Activated CD4-positive, alpha-beta T cell treated with anti-CD3 and anti-CD28 coated beads, Interleukin-2, amount 10 ng/mL, durations not matched to agents 7 days and 5 days (primary cell): Measurements from ENCODE around the gene C10orf71. TPM values are rescaled to one million over a fixed set of nuclear protein-coding genes. Genes with fewer than 3 reads are reported as not detected.

Experiments used
- CTCF ChIA-PET: fragments of 350-600 bp; sonication (Branson Sonifier 250); formaldehyde crosslinking; loops from one replicate; lab custom pipeline; 2021; ENCODE audit warnings: antibody characterized with exemption; lab: Charles Lee
- POLR2A ChIA-PET: fragments of 350-600 bp; sonication (Branson Sonifier 250); formaldehyde crosslinking; loops from one replicate; lab custom pipeline; 2021; ENCODE audit warnings: antibody characterized with exemption; lab: Charles Lee
- DNase-seq: peaks from one replicate; pipeline ENCODE4 v3.0.0-alpha.2; 2020
- H3K27ac Mint-ChIP-seq: one replicate; pipeline ENCODE4 v1.8.0; 2021; ENCODE audit warnings: mild to moderate bottlenecking, moderate library complexity, mixed read lengths
- H3K27me3 Mint-ChIP-seq: one replicate; pipeline ENCODE4 v1.8.0; 2021; ENCODE audit warnings: mixed read lengths
- H3K36me3 Mint-ChIP-seq: one replicate; pipeline ENCODE4 v1.8.0; 2021; ENCODE audit warnings: low read depth, mixed read lengths
- H3K4me1 Mint-ChIP-seq: one replicate; pipeline ENCODE4 v1.8.0; 2021; ENCODE audit warnings: mixed read lengths
- H3K4me3 Mint-ChIP-seq: one replicate; pipeline ENCODE4 v1.8.0; 2021; ENCODE audit warnings: mild to moderate bottlenecking, moderate library complexity, mixed read lengths
- H3K9me3 Mint-ChIP-seq: one replicate; pipeline ENCODE4 v1.8.0; 2021; ENCODE audit warnings: mixed read lengths
- total RNA-seq, 2 experiments: library from RNA; stranded (reverse); gene quantifications; one replicate each; pipeline ENCODE4 v1.2.3, GENCODE V29; 2021

C10orf71 gene
- total RNA-seq, 2 experiments from 2014 or later: not detected

DNA sequence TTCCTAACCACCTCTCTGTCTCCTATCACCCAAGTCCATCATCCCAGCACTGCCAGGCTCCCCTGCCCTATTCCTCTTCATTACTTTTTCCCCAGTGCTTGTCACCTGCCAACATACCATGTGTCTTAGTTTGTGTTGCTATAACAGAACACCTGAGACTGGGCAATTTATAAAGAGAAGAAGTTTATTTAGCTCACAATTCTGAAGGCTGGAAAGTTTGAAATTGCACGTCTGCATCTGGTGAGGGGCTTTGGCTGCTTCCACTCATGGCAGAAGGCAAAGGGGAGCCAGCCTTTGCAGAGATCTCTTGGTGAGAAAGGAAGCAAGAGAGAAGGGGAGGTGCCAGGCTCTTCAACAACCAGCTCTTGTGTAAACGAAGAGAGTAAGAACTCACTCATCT lies 49.6 kb downstream of the C10orf71 start:
- H3K27me3 Mint-ChIP-seq: peaks cover 11% of the 10 kb centered on the region
- no peak overlapping the region for H3K27ac Mint-ChIP-seq
- no peaks in the 10 kb centered on the region for H3K36me3 Mint-ChIP-seq
- no peaks in the 10 kb centered on the region for H3K4me1 Mint-ChIP-seq
- no peak overlapping the region for H3K4me3 Mint-ChIP-seq
- no peaks in the 10 kb centered on the region for H3K9me3 Mint-ChIP-seq
- DNase-seq: no peak
- ChIA-PET CTCF (no interaction called here), POLR2A (no interaction called here)

DNA sequence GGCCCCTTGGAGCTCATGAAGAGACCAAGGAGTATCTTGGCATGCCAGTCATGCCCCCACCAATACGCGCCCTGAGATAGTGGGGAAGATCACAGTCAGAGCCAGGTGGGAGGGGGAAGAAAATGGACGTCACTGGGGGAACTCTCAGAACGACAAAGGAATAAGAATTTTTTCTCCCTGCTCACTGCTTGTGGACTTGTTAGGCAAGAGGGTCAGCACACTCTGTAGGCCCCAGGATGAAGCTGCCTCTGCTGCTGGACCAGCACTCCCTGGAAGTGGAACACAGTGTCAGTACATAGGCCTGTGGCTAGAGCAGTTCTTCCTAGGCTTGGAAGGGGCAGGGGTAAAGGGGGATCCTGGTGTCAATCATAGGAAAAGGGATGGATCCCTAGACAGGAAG lies 50.4 kb downstream of the C10orf71 start:
- Mint-ChIP-seq H3K27me3 (peaks cover 8% of the 10 kb centered on the region), H3K9me3 (no peaks in the 10 kb centered on the region), H3K4me3 (no peak overlapping the region), H3K4me1 (no peaks in the 10 kb centered on the region), H3K36me3 (no peaks in the 10 kb centered on the region), H3K27ac (no peak overlapping the region)
- POLR2A ChIA-PET: no interaction called here
- no peak for DNase-seq
- CTCF ChIA-PET: no interaction called here

DNA sequence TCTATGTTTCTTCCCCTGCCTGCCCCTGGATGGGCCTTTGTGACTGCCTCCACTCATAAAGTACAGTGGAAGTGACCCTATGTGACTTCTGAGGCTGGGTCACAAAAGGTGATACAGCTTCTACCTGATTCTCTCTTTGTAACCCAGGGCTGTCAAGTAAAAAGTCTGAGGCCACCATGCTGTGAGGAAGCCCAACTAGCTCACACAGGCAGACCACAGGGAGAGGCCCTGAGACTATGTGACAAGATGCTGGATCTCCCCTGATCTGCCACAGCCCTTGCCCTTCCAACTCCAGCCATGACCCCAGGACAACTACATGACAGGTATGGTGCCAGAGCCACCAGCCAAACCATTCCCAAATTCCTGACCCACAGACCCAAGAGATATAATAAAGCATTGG lies 51.2 kb downstream of the C10orf71 start:
- ChIA-PET CTCF (no interaction called here), POLR2A (no interaction called here)
- H3K9me3 Mint-ChIP-seq: no peaks in the 10 kb centered on the region
- DNase-seq: no peak
- peaks cover 6% of the 10 kb centered on the region for H3K27me3 Mint-ChIP-seq
- no peaks in the 10 kb centered on the region for H3K4me1 Mint-ChIP-seq
- no peak overlapping the region for H3K27ac Mint-ChIP-seq
- H3K36me3 Mint-ChIP-seq: no peaks in the 10 kb centered on the region
- H3K4me3 Mint-ChIP-seq: no peak overlapping the region

DNA sequence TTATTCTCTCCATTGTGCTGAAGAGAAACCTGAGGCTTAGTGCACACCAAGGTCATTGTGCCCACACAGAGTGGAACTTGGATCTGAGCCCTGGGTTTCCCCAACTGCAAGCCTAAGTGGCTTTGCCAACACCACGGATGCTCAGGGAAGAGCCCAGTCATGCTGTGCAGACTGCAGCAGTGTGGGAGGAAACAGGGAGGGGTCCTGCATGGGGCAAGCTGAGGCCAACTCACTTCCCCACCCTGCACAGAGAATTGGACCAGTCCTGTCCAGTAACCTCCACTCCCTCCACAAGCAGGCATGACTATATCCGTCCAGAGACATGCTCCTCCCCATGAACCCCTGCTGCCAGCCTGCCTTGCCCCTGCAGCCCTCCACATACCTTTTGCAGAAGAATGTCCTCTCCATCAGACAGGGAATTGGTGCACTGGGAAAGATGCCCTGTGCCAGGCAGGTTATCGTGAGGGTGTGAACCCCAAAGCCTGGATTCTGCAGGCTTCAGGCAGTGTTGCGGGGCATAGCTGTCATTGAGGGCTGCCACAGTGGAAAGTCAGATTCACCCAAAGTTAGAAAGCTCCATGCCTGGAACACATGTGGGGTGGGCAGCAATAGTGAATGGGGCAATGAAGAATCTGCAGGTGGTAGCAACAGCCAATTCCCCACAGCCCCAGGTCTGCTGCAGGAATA lies 52.0 kb downstream of the C10orf71 start:
- ChIA-PET CTCF (no interaction called here), POLR2A (no interaction called here)
- Mint-ChIP-seq H3K27ac (no peak overlapping the region), H3K4me3 (no peak overlapping the region), H3K27me3 (peaks cover 3% of the 10 kb centered on the region), H3K9me3 (no peaks in the 10 kb centered on the region), H3K36me3 (no peaks in the 10 kb centered on the region), H3K4me1 (no peaks in the 10 kb centered on the region)
- DNase-seq: no peak

DNA sequence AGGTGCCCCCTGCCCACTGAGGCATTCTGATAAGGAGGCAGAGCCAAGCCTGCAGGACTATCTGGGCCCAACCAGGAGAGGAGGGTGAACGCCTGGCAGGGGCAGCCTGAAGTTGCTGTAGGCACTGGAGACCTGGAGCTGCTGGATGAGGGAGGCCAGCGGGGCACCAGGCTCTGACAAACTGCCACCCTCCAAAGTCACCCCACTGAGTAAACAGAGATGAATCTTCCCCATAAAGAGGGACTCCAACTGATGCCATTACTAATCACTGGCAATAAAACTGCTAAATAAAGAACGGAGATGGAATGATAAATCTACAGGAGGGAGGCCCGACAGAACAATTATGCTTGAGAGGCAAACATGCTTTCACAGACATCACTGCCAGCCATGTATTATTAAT lies 52.7 kb downstream of the C10orf71 start:
- POLR2A ChIA-PET: no interaction called here
- no peak for DNase-seq
- H3K27ac Mint-ChIP-seq: no peak overlapping the region
- CTCF ChIA-PET: no interaction called here
- H3K9me3 Mint-ChIP-seq: no peaks in the 10 kb centered on the region
- H3K27me3 Mint-ChIP-seq: peaks cover 3% of the 10 kb centered on the region
- H3K36me3 Mint-ChIP-seq: no peaks in the 10 kb centered on the region
- H3K4me1 Mint-ChIP-seq: no peaks in the 10 kb centered on the region
- no peak overlapping the region for H3K4me3 Mint-ChIP-seq

DNA sequence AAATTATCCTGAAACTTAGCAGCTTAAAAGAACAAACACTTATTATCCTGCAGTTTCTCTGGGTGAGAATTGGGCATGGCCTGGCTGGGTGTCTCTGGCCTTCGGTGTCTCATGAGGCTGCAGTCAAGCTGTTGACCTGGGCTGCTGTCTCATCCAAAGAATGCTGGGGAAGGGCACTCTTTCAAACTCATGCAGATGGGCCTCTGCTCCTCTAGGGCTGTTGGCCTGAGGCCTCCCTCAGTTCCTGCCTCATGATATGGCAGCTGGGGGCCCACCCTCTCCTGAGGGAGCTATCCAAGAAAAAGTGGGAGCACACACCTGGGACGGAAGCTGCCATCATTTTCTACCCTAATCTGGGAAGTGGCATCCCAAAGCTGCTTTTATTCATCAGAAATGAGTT lies 53.4 kb downstream of the C10orf71 start:
- Mint-ChIP-seq H3K36me3 (no peaks in the 10 kb centered on the region), H3K27ac (no peak overlapping the region), H3K4me1 (no peaks in the 10 kb centered on the region), H3K4me3 (no peak overlapping the region), H3K9me3 (no peaks in the 10 kb centered on the region), H3K27me3 (no peaks in the 10 kb centered on the region)
- CTCF ChIA-PET: no interaction called here
- POLR2A ChIA-PET: interaction anchor here (0.6 kb wide), 1 partner anchor 44 kb away, joined by 4 read pairs; the partner anchor contains the start of gene DRGX
- no peak for DNase-seq

DNA sequence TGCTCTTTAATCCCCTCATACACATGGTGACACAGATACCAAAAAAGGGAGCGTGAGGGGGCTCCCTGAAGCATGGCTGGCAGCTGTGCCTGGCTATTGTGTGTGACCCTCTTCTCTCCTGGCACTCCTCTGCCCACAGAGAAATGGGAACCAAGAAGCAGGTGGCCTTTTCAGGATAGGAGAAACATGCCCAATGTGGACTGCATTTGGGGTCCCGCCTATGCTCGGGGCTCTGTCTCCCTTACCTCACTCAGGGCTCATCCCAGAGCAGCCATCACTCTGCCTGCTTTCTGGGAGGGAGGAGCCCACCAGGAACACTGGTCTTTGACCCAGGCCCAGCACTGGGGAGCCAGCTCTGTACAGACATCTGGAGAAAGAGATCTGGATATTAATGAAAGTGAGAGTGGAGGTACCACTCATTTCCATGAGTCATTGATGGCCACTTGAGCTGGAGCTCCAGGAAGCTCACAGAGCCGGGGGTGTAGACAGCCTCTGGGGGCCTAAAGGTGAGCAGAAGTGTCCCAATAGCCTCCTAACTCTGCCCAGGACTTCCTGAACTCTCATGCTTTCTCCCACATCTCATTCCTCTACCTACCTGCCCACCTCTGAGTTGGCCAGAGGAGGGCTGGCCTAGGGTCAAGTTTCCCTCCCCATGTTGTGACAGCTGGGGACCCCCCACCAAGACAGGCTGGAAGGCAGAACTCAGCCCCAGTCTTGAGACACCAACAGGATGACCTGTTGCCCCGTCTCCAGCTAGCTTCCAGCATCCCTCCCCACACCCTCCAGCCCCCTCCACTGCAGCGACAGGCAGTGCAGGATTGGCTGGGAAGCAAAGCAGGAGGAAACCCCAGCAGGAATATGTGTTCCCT lies 54.3 kb downstream of the C10orf71 start:
- Mint-ChIP-seq H3K27ac (no peak overlapping the region), H3K36me3 (no peaks in the 10 kb centered on the region), H3K4me1 (no peaks in the 10 kb centered on the region), H3K27me3 (peaks cover 3% of the 10 kb centered on the region), H3K9me3 (no peaks in the 10 kb centered on the region), H3K4me3 (no peak overlapping the region)
- DNase-seq: no peak
- ChIA-PET CTCF (no interaction called here), POLR2A (no interaction called here)

DNA sequence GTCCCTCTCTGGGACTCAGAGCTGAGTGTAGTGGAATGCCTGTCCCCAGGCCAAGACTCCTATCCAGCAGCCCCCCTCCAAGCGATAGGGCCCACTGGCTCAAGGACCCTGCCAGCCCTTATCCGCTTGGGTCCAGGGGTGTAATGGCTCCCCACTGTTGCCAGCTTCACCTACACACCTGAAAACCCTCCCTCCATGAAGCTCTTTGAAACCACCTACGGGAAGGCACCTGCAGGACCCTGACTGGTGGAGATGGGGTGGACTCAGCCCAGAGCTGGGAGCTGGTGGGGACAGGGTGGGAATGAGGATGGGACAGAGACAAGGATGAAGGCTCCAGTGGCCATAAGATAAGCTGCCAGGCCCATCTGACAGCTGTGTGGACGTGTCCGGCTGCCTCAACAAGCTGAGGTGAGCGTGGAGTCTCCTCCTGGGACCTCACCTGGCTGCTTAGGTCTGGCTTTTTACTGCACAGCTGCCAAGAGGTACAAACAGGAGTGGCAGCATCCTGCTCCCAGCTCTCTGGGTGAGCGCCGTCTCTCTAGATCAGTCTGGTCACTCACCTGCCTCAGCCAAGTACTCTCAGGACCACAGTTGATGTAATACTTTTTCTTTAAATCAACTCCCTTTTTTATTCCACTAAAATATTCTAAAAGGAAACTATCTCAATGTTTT lies 55.1 kb downstream of the C10orf71 start:
- Mint-ChIP-seq H3K4me1 (no peaks in the 10 kb centered on the region), H3K36me3 (no peaks in the 10 kb centered on the region), H3K27ac (no peak overlapping the region), H3K9me3 (no peaks in the 10 kb centered on the region), H3K27me3 (peaks cover 3% of the 10 kb centered on the region), H3K4me3 (no peak overlapping the region)
- POLR2A ChIA-PET: no interaction called here
- CTCF ChIA-PET: no interaction called here
- DNase-seq: no peak

DNA sequence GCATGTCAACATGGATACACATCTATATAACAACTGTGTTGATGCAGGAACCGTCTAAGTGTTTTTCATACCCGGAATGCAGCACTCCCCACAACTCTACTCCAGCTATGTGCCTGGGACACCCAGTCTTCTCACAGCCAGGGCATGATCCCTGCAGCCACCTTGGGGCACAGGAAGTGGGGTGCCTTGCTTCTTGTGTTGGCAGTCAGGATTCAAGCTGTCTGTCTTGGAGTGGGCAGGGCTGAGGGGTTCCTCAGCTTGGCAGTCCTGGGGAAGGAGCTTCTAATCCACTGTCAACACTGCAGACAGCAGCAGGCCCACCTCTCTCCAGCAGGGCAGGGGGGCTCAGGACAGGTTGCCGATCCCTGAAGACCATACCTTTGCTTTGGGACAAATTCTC lies 55.6 kb downstream of the C10orf71 start:
- no peak for DNase-seq
- H3K4me1 Mint-ChIP-seq: no peaks in the 10 kb centered on the region
- peaks cover 3% of the 10 kb centered on the region for H3K27me3 Mint-ChIP-seq
- no peak overlapping the region for H3K4me3 Mint-ChIP-seq
- H3K27ac Mint-ChIP-seq: no peak overlapping the region
- no peaks in the 10 kb centered on the region for H3K36me3 Mint-ChIP-seq
- no peaks in the 10 kb centered on the region for H3K9me3 Mint-ChIP-seq
- POLR2A ChIA-PET: no interaction called here
- CTCF ChIA-PET: no interaction called here

DNA sequence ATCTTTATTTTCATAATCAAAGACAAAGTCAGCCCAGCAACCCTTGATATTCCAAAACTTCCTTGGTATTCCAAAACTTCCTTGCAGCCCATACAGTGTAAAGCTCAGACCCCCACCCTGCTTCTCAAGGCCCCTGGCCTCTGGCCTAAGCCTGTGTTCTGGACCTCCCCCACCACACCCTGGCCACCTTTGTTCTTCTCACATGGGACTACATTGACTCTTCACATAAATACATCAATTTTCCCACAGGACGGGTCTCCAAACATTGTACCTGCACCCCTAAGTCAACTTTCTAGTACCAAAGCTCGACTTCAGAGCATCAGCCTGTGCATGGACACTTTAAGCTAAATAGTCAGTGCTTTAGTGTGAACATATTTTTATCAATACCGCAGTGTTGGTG lies 56.3 kb downstream of the C10orf71 start:
- H3K4me3 Mint-ChIP-seq: no peak overlapping the region
- H3K27ac Mint-ChIP-seq: no peak overlapping the region
- peaks cover 3% of the 10 kb centered on the region for H3K27me3 Mint-ChIP-seq
- POLR2A ChIA-PET: no interaction called here
- no peak for DNase-seq
- H3K9me3 Mint-ChIP-seq: no peaks in the 10 kb centered on the region
- no peaks in the 10 kb centered on the region for H3K36me3 Mint-ChIP-seq
- no peaks in the 10 kb centered on the region for H3K4me1 Mint-ChIP-seq
- CTCF ChIA-PET: no interaction called here

DNA sequence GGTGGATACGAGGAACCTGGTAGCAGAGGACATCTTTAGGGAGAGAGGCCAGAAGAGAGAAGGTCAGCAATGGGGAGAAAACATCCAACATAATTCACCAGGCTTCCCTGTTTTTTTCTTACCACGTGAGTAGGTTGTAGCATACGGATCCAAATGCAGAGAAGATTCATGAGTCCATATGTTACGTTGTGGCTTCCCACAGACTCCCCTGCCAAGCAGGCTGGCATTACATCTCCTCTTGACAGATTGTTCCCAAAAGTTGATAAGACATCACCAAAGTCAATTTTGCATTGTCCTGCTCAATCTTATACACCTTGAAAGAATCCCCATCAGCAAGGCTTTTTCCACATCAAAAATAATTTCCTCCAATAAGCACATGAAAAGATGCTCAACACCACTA lies 57.2 kb downstream of the C10orf71 start:
- H3K4me3 Mint-ChIP-seq: no peak overlapping the region
- no peaks in the 10 kb centered on the region for H3K36me3 Mint-ChIP-seq
- H3K9me3 Mint-ChIP-seq: no peaks in the 10 kb centered on the region
- peaks cover 3% of the 10 kb centered on the region for H3K27me3 Mint-ChIP-seq
- ChIA-PET CTCF (no interaction called here), POLR2A (no interaction called here)
- no peak for DNase-seq
- no peak overlapping the region for H3K27ac Mint-ChIP-seq
- H3K4me1 Mint-ChIP-seq: no peaks in the 10 kb centered on the region

DNA sequence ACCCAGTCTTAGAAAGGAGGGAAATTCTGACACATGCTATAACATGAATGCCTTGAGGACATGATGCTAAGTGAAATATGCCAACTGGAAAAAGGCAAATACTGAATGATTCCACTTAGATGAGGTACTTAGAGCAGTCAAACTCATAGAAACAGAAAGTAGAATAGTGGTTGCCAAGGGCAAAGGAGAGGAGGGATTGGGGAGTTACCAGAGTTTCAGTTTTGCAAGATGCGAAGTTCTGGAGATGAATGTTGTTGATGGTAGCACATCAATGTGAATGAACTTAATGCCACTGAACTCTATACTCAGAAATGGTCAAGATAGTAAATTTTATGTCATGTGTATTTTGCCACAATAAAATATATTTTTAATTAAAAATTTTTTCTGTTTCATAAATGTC lies 58.0 kb downstream of the C10orf71 start:
- Mint-ChIP-seq H3K9me3 (no peaks in the 10 kb centered on the region), H3K27ac (no peak overlapping the region), H3K4me1 (no peaks in the 10 kb centered on the region), H3K4me3 (no peak overlapping the region), H3K36me3 (no peaks in the 10 kb centered on the region), H3K27me3 (peaks cover 3% of the 10 kb centered on the region)
- CTCF ChIA-PET: no interaction called here
- POLR2A ChIA-PET: no interaction called here
- no peak for DNase-seq

DNA sequence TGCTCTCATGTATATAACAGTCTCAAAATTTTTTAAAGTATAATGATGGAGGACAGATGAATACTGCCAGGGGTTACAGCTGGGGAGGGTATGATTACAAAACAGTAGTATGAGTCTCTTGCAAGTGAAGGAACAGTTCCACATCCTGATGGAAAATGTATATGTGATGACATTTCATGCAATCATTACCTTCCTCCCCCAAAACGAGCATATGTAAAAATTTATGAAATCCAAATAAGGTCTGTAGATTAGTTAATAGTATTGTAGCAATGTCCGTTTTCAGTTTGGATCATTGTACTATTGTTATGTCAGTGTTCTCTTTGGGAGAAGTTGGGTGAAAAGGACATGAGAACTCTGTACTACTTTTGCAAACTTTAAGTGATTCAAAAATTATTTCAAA lies 58.9 kb downstream of the C10orf71 start:
- POLR2A ChIA-PET: no interaction called here
- Mint-ChIP-seq H3K36me3 (no peaks in the 10 kb centered on the region), H3K27ac (no peak overlapping the region), H3K27me3 (peaks cover 3% of the 10 kb centered on the region), H3K9me3 (no peaks in the 10 kb centered on the region), H3K4me3 (no peak overlapping the region), H3K4me1 (no peaks in the 10 kb centered on the region)
- DNase-seq: no peak
- CTCF ChIA-PET: no interaction called here
